Adrenal gland (tissue), 5 donors: ENCODE data around the gene FAM20C.

ENCODE experiments used
- POLR2A ChIP-seq, 2 donors: fragments of 450-650 bp; IDR thresholded peaks; one replicate each; pipeline ENCODE4 v1.6.1; 2017; ENCODE audit warnings: antibody characterized with exemption in 2 of 2, mild to moderate bottlenecking in 2 of 2, moderate library complexity in 1 of 2
- TF ChIP-seq, protein P1 (sequence below), 6 experiments: fragments of 450-650 bp in 4 of 6; fragments of 200-600 bp in 2 of 6; sonication (generic) in 1 of 6; IDR thresholded peaks; 1 replicate in 5 of 6; 2 replicates in 1 of 6; pipeline versions ENCODE4 v1.5.1 to v1.8.0; 2016 to 2021; ENCODE audit warnings: antibody characterized with exemption in 6 of 6, mild to moderate bottlenecking in 2 of 6, moderate library complexity in 1 of 6
- donor health status: DM: no; HTN: no; CAD: no.

DNA sequence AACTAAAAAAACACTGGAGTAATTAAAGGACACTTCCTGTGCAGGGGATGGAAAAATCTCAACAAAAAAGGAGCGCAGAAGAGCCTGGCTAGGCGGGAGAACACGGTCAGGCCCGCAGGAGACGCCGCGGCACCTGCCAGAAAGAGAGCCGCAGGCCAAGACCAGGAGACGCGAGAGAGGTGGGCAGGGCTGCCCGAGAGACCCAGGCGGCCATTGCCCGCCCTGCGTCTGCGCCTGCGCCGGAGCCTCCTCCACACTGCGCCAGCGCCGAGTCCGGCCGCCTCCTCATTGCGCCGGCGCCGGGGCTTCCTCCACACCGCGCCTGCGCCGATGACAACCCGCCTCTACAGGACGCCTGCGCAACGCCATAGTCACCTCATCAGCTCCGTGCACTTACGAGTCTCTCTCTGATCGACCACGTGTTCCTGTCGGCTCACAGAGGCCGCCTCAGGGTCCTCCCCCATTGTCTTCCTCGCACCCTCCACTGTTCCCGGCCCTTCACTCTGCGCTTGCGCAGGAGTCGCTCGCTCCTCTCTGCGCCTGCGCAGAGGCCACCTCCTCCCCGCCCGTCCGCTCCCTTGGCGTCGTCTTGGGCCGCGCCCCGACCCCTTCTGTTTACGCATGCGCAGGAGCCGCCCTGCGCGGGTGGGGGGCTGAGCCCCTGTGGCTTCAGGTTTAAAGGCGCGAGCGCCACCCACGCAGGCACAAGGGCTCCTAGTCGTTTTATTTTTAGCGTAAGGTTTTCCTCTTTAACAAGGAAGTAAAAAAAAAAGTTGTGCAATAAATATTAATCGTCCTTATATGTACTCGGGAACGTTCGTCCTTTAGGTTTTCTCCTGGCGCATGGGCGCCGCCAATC lies 43.2 kb upstream of the FAM20C start:
- TF ChIP-seq, protein P1, sequence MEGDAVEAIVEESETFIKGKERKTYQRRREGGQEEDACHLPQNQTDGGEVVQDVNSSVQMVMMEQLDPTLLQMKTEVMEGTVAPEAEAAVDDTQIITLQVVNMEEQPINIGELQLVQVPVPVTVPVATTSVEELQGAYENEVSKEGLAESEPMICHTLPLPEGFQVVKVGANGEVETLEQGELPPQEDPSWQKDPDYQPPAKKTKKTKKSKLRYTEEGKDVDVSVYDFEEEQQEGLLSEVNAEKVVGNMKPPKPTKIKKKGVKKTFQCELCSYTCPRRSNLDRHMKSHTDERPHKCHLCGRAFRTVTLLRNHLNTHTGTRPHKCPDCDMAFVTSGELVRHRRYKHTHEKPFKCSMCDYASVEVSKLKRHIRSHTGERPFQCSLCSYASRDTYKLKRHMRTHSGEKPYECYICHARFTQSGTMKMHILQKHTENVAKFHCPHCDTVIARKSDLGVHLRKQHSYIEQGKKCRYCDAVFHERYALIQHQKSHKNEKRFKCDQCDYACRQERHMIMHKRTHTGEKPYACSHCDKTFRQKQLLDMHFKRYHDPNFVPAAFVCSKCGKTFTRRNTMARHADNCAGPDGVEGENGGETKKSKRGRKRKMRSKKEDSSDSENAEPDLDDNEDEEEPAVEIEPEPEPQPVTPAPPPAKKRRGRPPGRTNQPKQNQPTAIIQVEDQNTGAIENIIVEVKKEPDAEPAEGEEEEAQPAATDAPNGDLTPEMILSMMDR (IDR thresholded peaks at IDR 0.05) = peak in 1 of 6 experiments; percentile 18
- TF ChIP-seq POLR2A (IDR thresholded peaks at IDR 0.05) = peak; percentile 83 to 85
